PC-9 (cell line): ENCODE results near the gene GLB1L3. TPM values are rescaled to one million over a fixed set of nuclear protein-coding genes. Genes with fewer than 3 reads are reported as not detected.

Experiments used
- BruUV-seq: library from RNA; stranded (reverse); fragments of 400-500 nt; replicated peaks from 2 replicates; lab custom pipeline; 2021; lab: Mats Ljungman, UMichigan
- CTCF ChIA-PET: fragments of 300-600 bp; sonication (Branson Sonifier 250); formaldehyde crosslinking; loops from one replicate; lab custom pipeline; 2022; ENCODE audit warnings: antibody characterized with exemption; lab: Charles Lee
- POLR2A ChIA-PET: fragments of 300-600 bp; sonication (Branson Sonifier 250); formaldehyde crosslinking; loops from one replicate; lab custom pipeline; 2022; ENCODE audit warnings: antibody characterized with exemption; ENCODE audit not compliant: unreplicated experiment; lab: Charles Lee
- DNase-seq, 2 experiments: peaks; one replicate each; pipeline versions ENCODE4 v3.0.0 to v3.0.0-alpha.2; 2015 to 2022; ENCODE audit warnings: mixed read lengths in 1 of 2
- H2AFZ ChIP-seq: fragments of 200-600 bp; sonication (generic); 2 replicates; pipeline ENCODE4 v1.8.1; 2017; ENCODE audit warnings: antibody characterized with exemption
- H3F3A ChIP-seq: fragments of 200-600 bp; sonication (generic); 2 replicates; pipeline ENCODE4 v1.8.1; 2017; ENCODE audit warnings: antibody characterized with exemption, mild to moderate bottlenecking, low read depth; ENCODE audit not compliant: insufficient read depth
- H3K27ac ChIP-seq: fragments of 200-600 bp; sonication (generic); 2 replicates; pipeline ENCODE4 v1.6.1; 2016; ENCODE audit warnings: mixed run types
- H3K27me3 ChIP-seq: fragments of 200-600 bp; sonication (generic); 2 replicates; pipeline ENCODE4 v1.6.1; 2016; ENCODE audit warnings: low read depth, mixed run types; ENCODE audit not compliant: insufficient read depth
- H3K36me3 ChIP-seq: fragments of 200-600 bp; sonication (generic); 2 replicates; pipeline ENCODE4 v1.6.1; 2016; ENCODE audit warnings: low read depth, mixed run types
- H3K4me1 ChIP-seq: fragments of 200-600 bp; sonication (generic); replicated peaks from 2 replicates; pipeline ENCODE4 v1.6.1; 2016; ENCODE audit warnings: mixed run types; ENCODE audit not compliant: insufficient read depth
- H3K4me2 ChIP-seq: fragments of 200-600 bp; sonication (generic); 2 replicates; pipeline ENCODE4 v1.6.1; 2017; ENCODE audit warnings: mixed run types
- H3K4me3 ChIP-seq: fragments of 200-600 bp; sonication (generic); 2 replicates; pipeline ENCODE4 v1.6.1; 2016; ENCODE audit warnings: mixed run types
- H3K79me2 ChIP-seq: fragments of 200-600 bp; sonication (generic); 2 replicates; pipeline ENCODE4 v1.6.1; 2017; ENCODE audit warnings: low read depth, mixed run types
- H3K9me2 ChIP-seq: fragments of 200-600 bp; sonication (generic); 2 replicates; pipeline ENCODE4 v1.8.1; 2017; ENCODE audit warnings: mild to moderate bottlenecking; ENCODE audit not compliant: insufficient read depth
- H3K9me3 ChIP-seq: fragments of 200-600 bp; sonication (generic); 2 replicates; pipeline ENCODE4 v1.8.1; 2016; ENCODE audit warnings: low read depth; ENCODE audit not compliant: insufficient read depth
- H4K20me1 ChIP-seq: fragments of 200-600 bp; sonication (generic); 2 replicates; pipeline ENCODE4 v1.8.1; 2017; ENCODE audit not compliant: insufficient read depth
- CTCF ChIP-seq: fragments of 200-600 bp; sonication (generic); conservative IDR thresholded peaks from 2 replicates; pipeline ENCODE4 v1.6.1; 2017; ENCODE audit warnings: mixed run types, antibody characterized with exemption, mild to moderate bottlenecking, moderate library complexity
- EZH2 ChIP-seq: fragments of 200-600 bp; sonication (generic); IDR thresholded peaks from 2 replicates; pipeline ENCODE4 v1.8.0; 2017; ENCODE audit warnings: antibody characterized with exemption, low read depth
- intact Hi-C: fragments of 100-400 bp; cut with micrococcal nuclease; formaldehyde crosslinking; loops from one replicate; pipeline ENCODE4 v1.10.0; 2022; ENCODE audit not compliant: unreplicated experiment
- total RNA-seq: library from RNA; stranded (reverse); gene quantifications from 2 replicates; pipeline ENCODE4 v1.2.3, GENCODE V29; 2021

Gene GLB1L3
- total RNA-seq, 1 experiment from 2014 or later = not detected

GRCh38 chr11:134242376-134242775 lies 33.8 kb upstream of the GLB1L3 start:
- TF ChIP-seq CTCF = no peak
- TF ChIP-seq EZH2 = no peak

GRCh38 chr11:134243913-134244312 lies 32.3 kb upstream of the GLB1L3 start:
- CTCF ChIA-PET = no interaction called here
- no TSS peak for BruUV-seq
- H3K79me2 ChIP-seq = no peaks in the 10 kb centered on the region

More at GRCh38 chr11:134242376-134242775, 33.8 kb upstream of the GLB1L3 start:
- no peaks in the 10 kb centered on the region for H3F3A ChIP-seq
- no peak overlapping the region for H3K4me2 ChIP-seq
- no peaks in the 10 kb centered on the region for H3K9me2 ChIP-seq
- H3K79me2 ChIP-seq = no peaks in the 10 kb centered on the region
- no peaks in the 10 kb centered on the region for H3K9me3 ChIP-seq
- H2AFZ ChIP-seq = no peak overlapping the region
- H4K20me1 ChIP-seq = no peaks in the 10 kb centered on the region
- POLR2A ChIA-PET = no interaction called here
- H3K4me1 ChIP-seq = no peaks in the 10 kb centered on the region
- no TSS peak for BruUV-seq
- CTCF ChIA-PET = no interaction called here
- H3K4me3 ChIP-seq = no peak overlapping the region
- H3K27me3 ChIP-seq = no peaks in the 10 kb centered on the region
- H3K36me3 ChIP-seq = no peaks in the 10 kb centered on the region
- H3K27ac ChIP-seq = no peak overlapping the region
- no peak for DNase-seq
- intact Hi-C loops = no loop called here

GRCh38 chr11:134244593-134244992 lies 31.6 kb upstream of the GLB1L3 start:
- Histone ChIP-seq H3K27me3 (no peaks in the 10 kb centered on the region), H3K9me3 (no peaks in the 10 kb centered on the region), H3K36me3 (no peaks in the 10 kb centered on the region), H3K4me3 (no peak overlapping the region), H3K4me2 (no peak overlapping the region), H3F3A (no peaks in the 10 kb centered on the region), H3K4me1 (no peaks in the 10 kb centered on the region), H3K9me2 (no peaks in the 10 kb centered on the region), H3K79me2 (no peaks in the 10 kb centered on the region), H4K20me1 (no peaks in the 10 kb centered on the region), H3K27ac (no peak overlapping the region), H2AFZ (no peak overlapping the region)
- intact Hi-C loops = no loop called here
- TF ChIP-seq CTCF (peak; percentile 70), EZH2 (no peak)
- ChIA-PET POLR2A (no interaction called here), CTCF (no interaction called here)
- BruUV-seq = no TSS peak
- no peak for DNase-seq

More at GRCh38 chr11:134243913-134244312, 32.3 kb upstream of the GLB1L3 start:
- H3K4me1 ChIP-seq = no peaks in the 10 kb centered on the region
- TF ChIP-seq EZH2 (no peak), CTCF (no peak)
- no peak overlapping the region for H3K27ac ChIP-seq
- no peak for DNase-seq
- H4K20me1 ChIP-seq = no peaks in the 10 kb centered on the region
- no peaks in the 10 kb centered on the region for H3F3A ChIP-seq
- H3K4me3 ChIP-seq = no peak overlapping the region
- no peak overlapping the region for H3K4me2 ChIP-seq
- no peaks in the 10 kb centered on the region for H3K36me3 ChIP-seq
- no peak overlapping the region for H2AFZ ChIP-seq
- POLR2A ChIA-PET = no interaction called here
- intact Hi-C loops = no loop called here
- H3K9me3 ChIP-seq = no peaks in the 10 kb centered on the region
- H3K9me2 ChIP-seq = no peaks in the 10 kb centered on the region
- no peaks in the 10 kb centered on the region for H3K27me3 ChIP-seq
